ENCODE measurements around the gene ST3GAL5. TPM values are rescaled to one million over a fixed set of nuclear protein-coding genes. Genes with fewer than 3 reads are reported as not detected.

Gene ST3GAL5
- total and polyA plus RNA-seq, 12 donors = 25.6 to 172 (median 85.6) TPM

GRCh38 chr2:85908506-85908905 is 19.7 kb upstream of the ST3GAL5 start:
- WGBS, 4 donors = 98 to 100% (median 100%) methylated on average over 1 of the region's 1 CpG
- Histone ChIP-seq H3K36me3 (replicated peaks in 1 of 2) (no peaks in the 10 kb centered on the region), H3K4me3 (no peak overlapping the region), H3K4me1 (replicated peaks in 1 of 2) (peaks cover 43 to 47% of the 10 kb centered on the region in 2 donors), H3K9me3 (replicated peaks in 1 of 3) (no peaks in the 10 kb centered on the region), H3K27ac (no peak overlapping the region), H3K27me3 (no peaks in the 10 kb centered on the region)
- TF ChIP-seq, protein P1, sequence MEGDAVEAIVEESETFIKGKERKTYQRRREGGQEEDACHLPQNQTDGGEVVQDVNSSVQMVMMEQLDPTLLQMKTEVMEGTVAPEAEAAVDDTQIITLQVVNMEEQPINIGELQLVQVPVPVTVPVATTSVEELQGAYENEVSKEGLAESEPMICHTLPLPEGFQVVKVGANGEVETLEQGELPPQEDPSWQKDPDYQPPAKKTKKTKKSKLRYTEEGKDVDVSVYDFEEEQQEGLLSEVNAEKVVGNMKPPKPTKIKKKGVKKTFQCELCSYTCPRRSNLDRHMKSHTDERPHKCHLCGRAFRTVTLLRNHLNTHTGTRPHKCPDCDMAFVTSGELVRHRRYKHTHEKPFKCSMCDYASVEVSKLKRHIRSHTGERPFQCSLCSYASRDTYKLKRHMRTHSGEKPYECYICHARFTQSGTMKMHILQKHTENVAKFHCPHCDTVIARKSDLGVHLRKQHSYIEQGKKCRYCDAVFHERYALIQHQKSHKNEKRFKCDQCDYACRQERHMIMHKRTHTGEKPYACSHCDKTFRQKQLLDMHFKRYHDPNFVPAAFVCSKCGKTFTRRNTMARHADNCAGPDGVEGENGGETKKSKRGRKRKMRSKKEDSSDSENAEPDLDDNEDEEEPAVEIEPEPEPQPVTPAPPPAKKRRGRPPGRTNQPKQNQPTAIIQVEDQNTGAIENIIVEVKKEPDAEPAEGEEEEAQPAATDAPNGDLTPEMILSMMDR (IDR thresholded peaks at IDR 0.05) = no peak
- TF ChIP-seq POLR2A (IDR thresholded peaks at IDR 0.05) = no peak
- intact Hi-C loops (cut with DNase I) = no loop called here
- DNase-seq = no peak

GRCh38 chr2:85907671-85908157 is 18.9 kb upstream of the ST3GAL5 start:
- no peak overlapping the region for H3K4me3 ChIP-seq
- H3K36me3 ChIP-seq (replicated peaks in 1 of 2) = no peaks in the 10 kb centered on the region
- TF ChIP-seq POLR2A (IDR thresholded peaks at IDR 0.05) = no peak
- TF ChIP-seq, protein P1 (IDR thresholded peaks at IDR 0.05) = no peak
- intact Hi-C loops (cut with DNase I) = no loop called here
- no peaks in the 10 kb centered on the region for H3K9me3 ChIP-seq (replicated peaks in 1 of 3)
- H3K27ac ChIP-seq = no peak overlapping the region
- H3K4me1 ChIP-seq (replicated peaks in 1 of 2) = peaks cover 43 to 47% of the 10 kb centered on the region in 2 donors
- no peaks in the 10 kb centered on the region for H3K27me3 ChIP-seq
- no peak for DNase-seq
- 70 to 85% (median 72%) methylated on average over 7 to 9 of the region's 9 CpGs for WGBS, 4 donors

DNA sequence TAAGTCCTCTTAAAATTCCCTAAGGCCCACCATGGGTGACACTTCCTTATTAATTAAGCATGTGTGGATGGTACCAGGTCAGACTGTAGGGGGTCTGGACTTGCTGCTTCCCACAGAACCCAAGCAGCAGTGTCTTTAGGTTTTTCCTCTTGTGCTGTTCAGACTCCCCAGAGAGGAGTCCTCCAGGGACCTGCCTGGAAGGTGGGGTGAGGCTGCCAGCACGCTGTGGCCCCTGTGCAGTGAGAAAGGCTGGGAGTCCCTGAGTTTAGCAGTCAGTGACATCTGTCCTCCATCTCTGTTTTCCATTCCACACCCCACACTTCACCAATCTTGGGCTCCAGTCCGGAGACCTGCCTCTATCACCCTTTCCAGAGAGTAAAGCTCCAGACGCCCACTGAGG is 18.0 kb upstream of the ST3GAL5 start:
- H3K4me1 ChIP-seq (replicated peaks in 1 of 2) = peaks cover 35 to 41% of the 10 kb centered on the region in 2 donors
- H3K4me3 ChIP-seq = no peak overlapping the region
- no peaks in the 10 kb centered on the region for H3K27me3 ChIP-seq
- H3K9me3 ChIP-seq (replicated peaks in 1 of 3) = no peaks in the 10 kb centered on the region
- H3K36me3 ChIP-seq (replicated peaks in 1 of 2) = no peaks in the 10 kb centered on the region
- TF ChIP-seq, protein P1 (IDR thresholded peaks at IDR 0.05) = no peak
- no peak for TF ChIP-seq POLR2A (IDR thresholded peaks at IDR 0.05)
- WGBS, 4 donors = 91 to 95% (median 92%) methylated on average over 3 of the region's 3 CpGs
- H3K27ac ChIP-seq = no peak overlapping the region
- DNase-seq = no peak
- intact Hi-C loops (cut with DNase I) = no loop called here

DNA sequence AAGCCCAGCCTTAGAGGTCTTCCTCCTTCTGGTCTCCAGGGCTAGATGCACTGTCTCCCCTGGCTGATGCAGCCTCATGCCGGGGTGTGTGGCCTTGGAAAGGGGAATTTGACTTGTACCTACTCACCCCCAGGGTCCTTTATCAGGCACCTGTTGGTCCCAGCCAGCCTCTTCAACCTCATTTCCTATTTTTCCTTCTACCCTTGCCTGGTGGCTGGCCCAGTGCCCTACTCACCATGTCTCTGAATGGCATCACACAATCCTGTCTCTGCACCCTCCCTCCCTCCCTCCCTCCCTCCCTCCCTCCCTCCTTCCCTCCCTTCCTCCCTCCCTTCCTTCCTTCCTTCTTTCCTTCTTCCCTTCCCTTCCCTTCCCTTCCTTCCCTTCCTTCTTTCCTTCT is 17.1 kb upstream of the ST3GAL5 start:
- H3K36me3 ChIP-seq (replicated peaks in 1 of 2) = no peaks in the 10 kb centered on the region
- WGBS, 4 donors = 46 to 75% (median 56%) methylated on average over 1 of the region's 1 CpG
- no peaks in the 10 kb centered on the region for H3K27me3 ChIP-seq
- TF ChIP-seq POLR2A (IDR thresholded peaks at IDR 0.05) = no peak
- TF ChIP-seq, protein P1 (IDR thresholded peaks at IDR 0.05) = no peak
- DNase-seq = peak in 1 of 7 donors; percentile 43
- H3K4me1 ChIP-seq (replicated peaks in 1 of 2) = peaks cover 26 to 33% of the 10 kb centered on the region in 2 donors
- no peaks in the 10 kb centered on the region for H3K9me3 ChIP-seq (replicated peaks in 1 of 3)
- intact Hi-C loops (cut with DNase I) = no loop called here
- peak overlapping the region; percentile 14 to 82 (median 66) for H3K27ac ChIP-seq
- no peak overlapping the region for H3K4me3 ChIP-seq

Data from adrenal gland (tissue), 12 donors.